Naive thymus-derived CD4-positive, alpha-beta T cell (primary cell): Measurements from ENCODE around the gene THOP1. TPM values are rescaled to one million over a fixed set of nuclear protein-coding genes. Genes with fewer than 3 reads are reported as not detected.

Experiments
- ATAC-seq: fragments of 150-1000 bp; cut with Tn5 transposase; 2 replicates; pipeline ENCODE4 v1.10.0; 2021; ENCODE audit warnings: mild to moderate bottlenecking, moderate library complexity
- CTCF ChIA-PET: fragments of 350-600 bp; sonication (Branson Sonifier 250); formaldehyde crosslinking; loops from one replicate; lab custom pipeline; 2021; ENCODE audit warnings: antibody characterized with exemption; lab: Charles Lee
- POLR2A ChIA-PET: fragments of 350-600 bp; sonication (Branson Sonifier 250); formaldehyde crosslinking; loops from one replicate; lab custom pipeline; 2021; ENCODE audit warnings: antibody characterized with exemption, inconsistent platforms; lab: Charles Lee
- DNase-seq, 9 donors: peaks; one replicate each; pipeline versions ENCODE4 v3.0.0 to v3.0.0-alpha.2; 2020 to 2022; ENCODE audit warnings: mixed read lengths in 1 of 9
- H3K27ac ChIP-seq: one replicate; pipeline ENCODE4 v1.7.0; 2013; ENCODE audit warnings: mild to moderate bottlenecking, low read depth, low read length, moderate library complexity
- H3K27me3 ChIP-seq, 2 donors: one replicate each; pipeline ENCODE4 v1.7.0; 2013; ENCODE audit warnings: low read length in 2 of 2, mild to moderate bottlenecking in 2 of 2, moderate library complexity in 2 of 2; ENCODE audit not compliant: control insufficient read depth in 2 of 2, insufficient read depth in 2 of 2
- H3K36me3 ChIP-seq, 3 experiments: 1 replicate in 2 of 3; 2 replicates in 1 of 3; pipeline ENCODE4 v1.7.0; 2013; ENCODE audit warnings: low read length in 3 of 3, mild to moderate bottlenecking in 3 of 3, moderate library complexity in 1 of 3; ENCODE audit not compliant: insufficient read depth in 3 of 3, control insufficient read depth in 2 of 3
- H3K4me1 ChIP-seq, 2 donors: one replicate each; pipeline ENCODE4 v1.7.0; 2013; ENCODE audit warnings: low read length in 2 of 2, mild to moderate bottlenecking in 2 of 2, moderate library complexity in 1 of 2; ENCODE audit not compliant: control insufficient read depth in 2 of 2, insufficient read depth in 2 of 2
- H3K4me3 ChIP-seq: 2 replicates; pipeline ENCODE4 v1.7.0; 2013; ENCODE audit warnings: mild to moderate bottlenecking, low read length
- H3K9me3 ChIP-seq, 3 experiments: 1 replicate in 2 of 3; 2 replicates in 1 of 3; pipeline ENCODE4 v1.7.0; 2013; ENCODE audit warnings: low read length in 3 of 3; ENCODE audit not compliant: control insufficient read depth in 2 of 3
- H3K27ac Mint-ChIP-seq, 9 donors: one replicate each; pipeline ENCODE4 v1.8.0; 2020 to 2022; ENCODE audit warnings: mixed read lengths in 9 of 9, mild to moderate bottlenecking in 8 of 9, moderate library complexity in 5 of 9, inconsistent platforms in 2 of 9
- H3K27me3 Mint-ChIP-seq, 5 donors: one replicate each; pipeline ENCODE4 v1.8.0; 2021 to 2022; ENCODE audit warnings: mixed read lengths in 5 of 5, mild to moderate bottlenecking in 1 of 5
- H3K36me3 Mint-ChIP-seq, 5 donors: one replicate each; pipeline ENCODE4 v1.8.0; 2020 to 2022; ENCODE audit warnings: mixed read lengths in 5 of 5, mild to moderate bottlenecking in 3 of 5, inconsistent platforms in 1 of 5
- H3K4me1 Mint-ChIP-seq, 7 donors: one replicate each; pipeline ENCODE4 v1.8.0; 2020 to 2022; ENCODE audit warnings: mixed read lengths in 7 of 7, mild to moderate bottlenecking in 3 of 7, inconsistent platforms in 1 of 7
- H3K4me3 Mint-ChIP-seq, 10 donors: one replicate each; pipeline ENCODE4 v1.8.0; 2020 to 2022; ENCODE audit warnings: mild to moderate bottlenecking in 10 of 10, mixed read lengths in 10 of 10, moderate library complexity in 6 of 10, inconsistent platforms in 2 of 10
- H3K9me3 Mint-ChIP-seq, 11 donors: one replicate each; pipeline ENCODE4 v1.8.0; 2020 to 2022; ENCODE audit warnings: mixed read lengths in 11 of 11, mild to moderate bottlenecking in 4 of 11, inconsistent platforms in 1 of 11, moderate library complexity in 1 of 11
- intact Hi-C, 2 donors: fragments of 100-400 bp; cut with micrococcal nuclease; formaldehyde crosslinking; loops; one replicate each; pipeline ENCODE4 v1.15.1; 2023
- polyA plus RNA-seq, 2 donors: library from polyadenylated mRNA; unstranded; fragments of 300-500 nt; fragmentation: Illumina TruSeq; gene quantifications; one replicate each; pipeline ENCODE4 v1.2.3, GENCODE V29; 2021
- total RNA-seq, 6 experiments: library from RNA in 5 of 6; stranded (reverse) in 5 of 6; gene quantifications; 1 replicate in 5 of 6; 2 replicates in 1 of 6; pipeline ENCODE4 v1.2.3 and lab custom pipeline; 2021 to 2026

THOP1 gene
- total and polyA plus RNA-seq, 7 experiments from 2014 or later = 26.4 to 98.2 (median 29.7) TPM

- Mint-ChIP-seq H3K4me3 (peak overlapping the region in 1 of 10 donors; percentile 46), H3K36me3 (peaks cover 0 to 19% (median 11%) of the 10 kb centered on the region in 5 donors), H3K27ac (no peak overlapping the region), H3K9me3 (peaks cover 0 to 42% (median 9%) of the 10 kb centered on the region in 11 donors), H3K27me3 (no peaks in the 10 kb centered on the region), H3K4me1 (peaks cover 5 to 55% (median 29%) of the 10 kb centered on the region in 7 donors)
- intact Hi-C loops = loop anchor here in 1 of 2 donors (5.0 kb wide), 1 partner anchor 42 kb away; the partner anchor contains the start of gene ZNF554
- POLR2A ChIA-PET = interaction anchor here (0.6 kb wide), 1 partner anchor 76 kb away, joined by 3 read pairs; the partner anchor contains the start of gene SGTA
- ATAC-seq = no peak
- CTCF ChIA-PET = no interaction called here
- no peak overlapping the region for H3K4me3 ChIP-seq
- H3K27me3 ChIP-seq = no peaks in the 10 kb centered on the region
- H3K9me3 ChIP-seq = peaks cover 0 to 9% (median 6%) of the 10 kb centered on the region in 3 experiments
- H3K27ac ChIP-seq = no peak overlapping the region
- H3K36me3 ChIP-seq = no peaks in the 10 kb centered on the region
- H3K4me1 ChIP-seq = peaks cover 12 to 32% of the 10 kb centered on the region in 2 donors
- no peak for DNase-seq
Observed at GRCh38 chr19:2858864-2859263, 73.6 kb downstream of the THOP1 start.

GRCh38 chr19:2863816-2864215 lies 78.5 kb downstream of the THOP1 start:
- Mint-ChIP-seq H3K9me3 (peaks cover 0 to 27% (median 0%) of the 10 kb centered on the region in 11 donors), H3K27me3 (peaks cover 0 to 6% (median 4%) of the 10 kb centered on the region in 5 donors), H3K4me3 (no peak overlapping the region), H3K36me3 (no peaks in the 10 kb centered on the region), H3K4me1 (peaks cover 0 to 20% (median 6%) of the 10 kb centered on the region in 7 donors), H3K27ac (no peak overlapping the region)
- DNase-seq (no peak), ATAC-seq (no peak)
- CTCF ChIA-PET = interaction anchor here (0.6 kb wide), 1 partner anchor 9 kb away, joined by 3 read pairs; no protein-coding TSS in a partner anchor
- Histone ChIP-seq H3K4me1 (no peaks in the 10 kb centered on the region), H3K27ac (no peak overlapping the region), H3K36me3 (no peaks in the 10 kb centered on the region), H3K4me3 (no peak overlapping the region), H3K9me3 (no peaks in the 10 kb centered on the region), H3K27me3 (no peaks in the 10 kb centered on the region)
- intact Hi-C loops = no loop called here
- POLR2A ChIA-PET = no interaction called here

Other genes starting within 250 kb of the THOP1 start
- gene GNG7, start 82.8 kb upstream of the THOP1 start, total RNA-seq = 1 to 10 TPM in 4 of 5 experiments, under 1 TPM in 1; 0.31 to 6.8 (median 6.6) TPM
- 1 to 10 TPM; 3.2 to 4.1 TPM for gene GNG7, start 82.8 kb upstream of the THOP1 start, polyA plus RNA-seq
- gene DIRAS1, start 64.1 kb upstream of the THOP1 start, total RNA-seq = under 1 TPM in 4 of 5 experiments, not detected in 1; 0.07 to 0.53 (median 0.33) TPM
- not detected for gene DIRAS1, start 64.1 kb upstream of the THOP1 start, polyA plus RNA-seq
- gene SLC39A3, start 45.5 kb upstream of the THOP1 start, total RNA-seq = 10 to 100 TPM; 10.1 to 28.5 (median 17.8) TPM
- 10 to 100 TPM; 40.7 to 42.1 TPM for gene SLC39A3, start 45.5 kb upstream of the THOP1 start, polyA plus RNA-seq
- gene SGTA, start 2.2 kb upstream of the THOP1 start, total RNA-seq = 10 to 100 TPM; 32.2 to 47.8 (median 37.9) TPM
- gene SGTA, start 2.2 kb upstream of the THOP1 start, polyA plus RNA-seq = 10 to 100 TPM; 25.3 to 40.9 TPM
- 1 to 10 TPM; 3.7 to 9.2 (median 5.8) TPM for gene ZNF554, start 34.4 kb downstream of the THOP1 start, total RNA-seq
- gene ZNF554, start 34.4 kb downstream of the THOP1 start, polyA plus RNA-seq = 1 to 10 TPM; 3.6 to 7.1 TPM
- gene ZNF555, start 56.0 kb downstream of the THOP1 start, total RNA-seq = 1 to 10 TPM; 1.2 to 10.0 (median 2.7) TPM
- gene ZNF555, start 56.0 kb downstream of the THOP1 start, polyA plus RNA-seq = 1 to 10 TPM; 2.4 to 7.1 TPM
- gene ZNF556, start 81.8 kb downstream of the THOP1 start, total RNA-seq = not detected
- gene ZNF556, start 81.8 kb downstream of the THOP1 start, polyA plus RNA-seq = not detected
- gene ZNF57, start 115.4 kb downstream of the THOP1 start, total RNA-seq = 1 to 10 TPM; 1.7 to 5.0 (median 2.2) TPM
- 1 to 10 TPM in 1 of 2 donors, under 1 TPM in 1; 0.97 to 4.3 TPM for gene ZNF57, start 115.4 kb downstream of the THOP1 start, polyA plus RNA-seq
- gene ZNF77, start 159.5 kb downstream of the THOP1 start, total RNA-seq = 1 to 10 TPM; 2.0 to 5.8 (median 4.3) TPM
- 1 to 10 TPM; 2.6 to 3.3 TPM for gene ZNF77, start 159.5 kb downstream of the THOP1 start, polyA plus RNA-seq
- gene TLE6, start 192.1 kb downstream of the THOP1 start, total RNA-seq = under 1 TPM in 2 of 5 experiments, not detected in 3; 0.60 to 0.64 TPM
- gene TLE6, start 192.1 kb downstream of the THOP1 start, polyA plus RNA-seq = under 1 TPM in 1 of 2 donors, not detected in 1; 0.52 TPM
- 10 to 100 TPM in 4 of 5 experiments, 1 to 10 TPM in 1; 1.1 to 33.6 (median 19.9) TPM for gene TLE2, start 243.8 kb downstream of the THOP1 start, total RNA-seq
- 10 to 100 TPM; 10.8 to 13.1 TPM for gene TLE2, start 243.8 kb downstream of the THOP1 start, polyA plus RNA-seq